Skeletal muscle satellite cell (primary cell): ENCODE results near the gene ABHD16B.
"Not testable (repeated sequence)": the region's sequence is repeated elsewhere in the genome, so short reads cannot be mapped to it uniquely, and the experiment has no call there.

Source experiments
- H3K27me3 ChIP-seq: 2 replicates; pipeline ENCODE4 v1.7.0; 2013; ENCODE audit warnings: low read length; ENCODE audit not compliant: control insufficient read depth, insufficient read depth
- H3K36me3 ChIP-seq: 2 replicates; pipeline ENCODE4 v1.7.0; 2013; ENCODE audit warnings: mild to moderate bottlenecking, control low read depth, low read length; ENCODE audit not compliant: insufficient read depth
- H3K4me1 ChIP-seq: 2 replicates; pipeline ENCODE4 v1.7.0; 2013; ENCODE audit warnings: low read length; ENCODE audit not compliant: control insufficient read depth, insufficient read depth
- H3K4me2 ChIP-seq: 2 replicates; pipeline ENCODE4 v1.7.0; 2013; ENCODE audit warnings: mild to moderate bottlenecking, low read length
- H3K4me3 ChIP-seq: 2 replicates; pipeline ENCODE4 v1.7.0; 2013; ENCODE audit warnings: low read length
- H3K9ac ChIP-seq: 2 replicates; pipeline ENCODE4 v1.7.0; 2013; ENCODE audit warnings: mild to moderate bottlenecking, low read depth, low read length, moderate library complexity
- H3K9me3 ChIP-seq: replicated peaks from 2 replicates; pipeline ENCODE4 v1.7.0; 2013; ENCODE audit warnings: mild to moderate bottlenecking, control low read depth, low read length

ABHD16B gene

GRCh38 chr20:63859166-63859699 lies 2.1 kb upstream of the ABHD16B start:
- H3K4me3 ChIP-seq: no peak overlapping the region
- peaks cover 47% of the 10 kb centered on the region for H3K4me1 ChIP-seq
- H3K4me2 ChIP-seq: peak overlapping the region; percentile 51
- H3K9me3 ChIP-seq: no peaks in the 10 kb centered on the region
- peaks cover 15% of the 10 kb centered on the region for H3K36me3 ChIP-seq
- H3K27me3 ChIP-seq: peaks cover 8% of the 10 kb centered on the region
- no peak overlapping the region for H3K9ac ChIP-seq

GRCh38 chr20:63860325-63861051 lies 810 bp upstream of the ABHD16B start:
- Histone ChIP-seq H3K4me1 (peaks cover 35% of the 10 kb centered on the region), H3K4me2 (no peak overlapping the region), H3K4me3 (no peak overlapping the region), H3K27me3 (peaks cover 3% of the 10 kb centered on the region), H3K36me3 (peaks cover 15% of the 10 kb centered on the region), H3K9me3 (no peaks in the 10 kb centered on the region), H3K9ac (no peak overlapping the region)

GRCh38 chr20:63861981-63862901 lies 943 bp downstream of the ABHD16B start:
- Histone ChIP-seq H3K4me3 (no peak overlapping the region), H3K9me3 (no peaks in the 10 kb centered on the region), H3K4me2 (no peak overlapping the region), H3K27me3 (no peaks in the 10 kb centered on the region), H3K4me1 (peaks cover 31% of the 10 kb centered on the region), H3K9ac (no peak overlapping the region), H3K36me3 (peaks cover 15% of the 10 kb centered on the region)

- Histone ChIP-seq H3K27me3 (no peaks in the 10 kb centered on the region), H3K4me3 (peak overlapping the region; percentile 99), H3K4me2 (peak overlapping the region; percentile 85), H3K9ac (peak overlapping the region; percentile 100), H3K4me1 (peaks cover 23% of the 10 kb centered on the region), H3K9me3 (no peaks in the 10 kb centered on the region), H3K36me3 (peaks cover 16% of the 10 kb centered on the region)
Observed at GRCh38 chr20:63863021-63863797, 1.9 kb downstream of the ABHD16B start.

GRCh38 chr20:63863798-63864544 lies 2.7 kb downstream of the ABHD16B start:
- Histone ChIP-seq H3K9ac (peak overlapping the region; percentile 100), H3K27me3 (no peaks in the 10 kb centered on the region), H3K9me3 (no peaks in the 10 kb centered on the region), H3K36me3 (peaks cover 23% of the 10 kb centered on the region), H3K4me3 (peak overlapping the region; percentile 99), H3K4me2 (peak overlapping the region; percentile 85), H3K4me1 (peaks cover 15% of the 10 kb centered on the region)

GRCh38 chr20:63864545-63864977 lies 3.3 kb downstream of the ABHD16B start:
- Histone ChIP-seq H3K27me3 (no peaks in the 10 kb centered on the region), H3K9ac (peak overlapping the region; percentile 100), H3K9me3 (no peaks in the 10 kb centered on the region), H3K4me2 (peak overlapping the region; percentile 85), H3K4me3 (peak overlapping the region; percentile 99), H3K4me1 (peaks cover 9% of the 10 kb centered on the region), H3K36me3 (peaks cover 29% of the 10 kb centered on the region)

GRCh38 chr20:63864978-63865640 lies 3.8 kb downstream of the ABHD16B start, which contains the start of gene TPD52L2:
Gene TPD52L2, plus strand, starts transcription at chr20:63865270. Its CDS starts 96 bp downstream, at chr20:63865366.
- peak within 1 kb of the TSS; percentile 100 for H3K9ac ChIP-seq
- no peaks in the 10 kb centered on the region for H3K9me3 ChIP-seq
- H3K4me2 ChIP-seq: peak within 1 kb of the TSS; percentile 85
- H3K36me3 ChIP-seq: peaks cover 35% of the 10 kb centered on the region
- peaks cover 9% of the 10 kb centered on the region for H3K4me1 ChIP-seq
- H3K27me3 ChIP-seq: no peaks in the 10 kb centered on the region
- H3K4me3 ChIP-seq: peak within 1 kb of the TSS; percentile 99

GRCh38 chr20:63867042-63867441 lies 5.7 kb downstream of the ABHD16B start:
- not testable (repeated sequence) for H3K27me3 ChIP-seq, H3K9me3 ChIP-seq, H3K4me3 ChIP-seq, H3K9ac ChIP-seq, H3K4me1 ChIP-seq
- H3K4me2 ChIP-seq: peak overlapping the region; percentile 85
- peaks cover 37% of the 10 kb centered on the region for H3K36me3 ChIP-seq

- Histone ChIP-seq H3K4me1 (peaks cover 15% of the 10 kb centered on the region), H3K4me3 (no peak overlapping the region), H3K9ac (no peak overlapping the region), H3K27me3 (no peaks in the 10 kb centered on the region), H3K36me3 (peaks cover 40% of the 10 kb centered on the region), H3K9me3 (no peaks in the 10 kb centered on the region), H3K4me2 (peak overlapping the region; percentile 4)
Observed at GRCh38 chr20:63868264-63868663, 7.0 kb downstream of the ABHD16B start.

GRCh38 chr20:63873477-63873971 lies 12.2 kb downstream of the ABHD16B start:
- Histone ChIP-seq H3K4me2 (peak overlapping the region; percentile 28), H3K4me3 (no peak overlapping the region), H3K9ac (no peak overlapping the region), H3K27me3 (no peaks in the 10 kb centered on the region), H3K36me3 (peaks cover 81% of the 10 kb centered on the region), H3K9me3 (no peaks in the 10 kb centered on the region), H3K4me1 (peaks cover 11% of the 10 kb centered on the region)
